Measurements from ENCODE around the gene TCEAL8. TPM values are rescaled to one million over a fixed set of nuclear protein-coding genes. Genes with fewer than 3 reads are reported as not detected.
A peak's percentile ranks its signal among the peaks of the same experiment; 100 is the strongest.

TCEAL8 gene
- total and polyA plus RNA-seq, 2 of the 8 experiments (the other 6 are each of a cell fraction or from before 2014, with no cell fraction given) = 47.2 to 82.2 TPM

GRCh38 chrX:103276581-103277002 lies 21.6 kb upstream of the TCEAL8 start, which contains the start of gene TCEAL5:
TCEAL5 (minus strand) TSS chrX:103276750; CDS start chrX:103274563, 2,187 bp downstream.
- Histone ChIP-seq H2BK120ac (replicated peaks; ENCODE audit: low read depth, low read length) (no peak within 1 kb of the TSS), H3K36me3 (ENCODE audit: control insufficient read depth in 2 of 4, insufficient read depth in 4 of 4, low read length in 3 of 4) (no peaks in the 10 kb centered on the region), H3K27me3 (replicated peaks in 1 of 4; ENCODE audit: control insufficient read depth in 3 of 4, extremely low read depth in 1 of 4, insufficient read depth in 3 of 4, low read length in 3 of 4) (no peaks in the 10 kb centered on the region; a peak in 1 of 7 replicates), H3K18ac (ENCODE audit: extremely low read depth, low read length) (no peak within 1 kb of the TSS; the same call in 1 of the 2 replicates), H2BK5ac (ENCODE audit: low read depth, low read length) (no peak within 1 kb of the TSS), H2BK15ac (ENCODE audit: low read length) (no peak within 1 kb of the TSS), H3K27ac (ENCODE audit: low read depth, low read length) (no peak within 1 kb of the TSS), H3K23me2 (ENCODE audit: low read depth, low read length) (peaks cover 3% of the 10 kb centered on the region; the same call in 1 of the 2 replicates), H3K79me2 (ENCODE audit: control insufficient read depth in 1 of 2, insufficient read depth in 2 of 2, low read length in 2 of 2) (no peaks in the 10 kb centered on the region), H3K9ac (replicated peaks in 1 of 4; ENCODE audit: extremely low read depth in 1 of 4, low read depth in 3 of 4, low read length in 3 of 4) (no peak within 1 kb of the TSS), H2AK5ac (ENCODE audit: low read depth, low read length) (no peak within 1 kb of the TSS), H3K56ac (replicated peaks; ENCODE audit: insufficient read length, low read depth, low read length) (no peak within 1 kb of the TSS), H4K91ac (replicated peaks; ENCODE audit: insufficient read length, low read length) (no peak within 1 kb of the TSS), H4K5ac (ENCODE audit: insufficient read length, low read depth, low read length) (no peak within 1 kb of the TSS), H2BK12ac (ENCODE audit: low read depth, low read length) (no peak within 1 kb of the TSS), H3K9me3 (ENCODE audit: insufficient read depth in 2 of 2, low read depth in 1 of 2, low read length in 1 of 2) (no peaks in the 10 kb centered on the region), H3K14ac (ENCODE audit: insufficient read length) (no peak within 1 kb of the TSS), H3K4me1 (replicated peaks in 1 of 4; ENCODE audit: control insufficient read depth in 3 of 4, insufficient read depth in 4 of 4, low read length in 3 of 4) (no peaks in the 10 kb centered on the region), H3K4me2 (ENCODE audit: insufficient read depth in 1 of 2, low read depth in 2 of 2, low read length in 2 of 2) (peak within 1 kb of the TSS; percentile 28 to 66), H3K4ac (replicated peaks; ENCODE audit: insufficient read length, low read depth, low read length) (no peak within 1 kb of the TSS), H3K4me3 (ENCODE audit: extremely low read depth in 1 of 4, insufficient read depth in 2 of 4, low read depth in 3 of 4, low read length in 4 of 4) (peak within 1 kb of the TSS in 2 of 4 experiments; percentile 22 to 32; a peak in 3 of 8 replicates), H3K23ac (ENCODE audit: insufficient read length) (no peak within 1 kb of the TSS), H2BK20ac (ENCODE audit: low read length) (no peak within 1 kb of the TSS), H4K20me1 (replicated peaks in 1 of 2; ENCODE audit: control insufficient read depth in 1 of 2, insufficient read depth in 2 of 2, low read length in 2 of 2) (no peaks in the 10 kb centered on the region), H2AFZ (ENCODE audit: low read length) (no peak within 1 kb of the TSS), H4K8ac (ENCODE audit: extremely low read depth, insufficient read depth, low read length) (no peak within 1 kb of the TSS), H3K79me1 (ENCODE audit: low read depth, low read length) (no peaks in the 10 kb centered on the region)
- POLR2A ChIA-PET (ENCODE audit: partially characterized antibody) = interaction anchor here (0.9 to 1.7 kb wide), 2 partner anchors 9 to 23 kb away, joined by 3 read pairs; no protein-coding TSS in a partner anchor
- 76% methylated on average over 13 of the region's 17 CpGs; no CpG with 5 or more reads in 1 of the 2 experiments for WGBS, 2 experiments (ENCODE audit: extremely low coverage in 1 of 2, insufficient coverage in 1 of 2, insufficient read length in 1 of 2, insufficient replicate concordance in 2 of 2, low coverage in 1 of 2, low lambda C conversion rate in 2 of 2, missing lambda C conversion rate in 1 of 2)
- CTCF ChIA-PET (ENCODE audit: partially characterized antibody) = interaction anchor here (1.9 kb wide), 1 partner anchor 8 kb away, joined by 6 read pairs; no protein-coding TSS in a partner anchor
- FAIRE-seq (no peak), DNase-seq (ENCODE audit: low read depth in 1 of 2, low spot score in 2 of 2) (peak in 1 of 2 experiments; percentile 46)
- TF ChIP-seq ATF2 (IDR thresholded peaks at IDR 0.05; ENCODE audit: low read length) (no peak), ZNF274 (IDR thresholded peaks at IDR 0.05; ENCODE audit: borderline replicate concordance, extremely low read depth, low read length) (no peak), CTBP2 (IDR thresholded peaks at IDR 0.05; ENCODE audit: borderline replicate concordance, insufficient read depth, insufficient read length, low read length) (no peak), MAX (IDR thresholded peaks at IDR 0.05) (no peak), SP2 (IDR thresholded peaks at IDR 0.05; ENCODE audit: low read length) (no peak), GTF2F1 (IDR thresholded peaks at IDR 0.05; ENCODE audit: borderline replicate concordance, low read depth, low read length) (no peak), POU5F1 (IDR thresholded peaks at IDR 0.05; ENCODE audit: low read depth, low read length) (no peak), NANOG (IDR thresholded peaks at IDR 0.05; ENCODE audit: insufficient read depth, low read depth, low read length, poor library complexity, severe bottlenecking) (no peak), SRF (IDR thresholded peaks at IDR 0.05; ENCODE audit: low read depth, low read length) (no peak), PHF8 (conservative IDR thresholded peaks at IDR 0.05; ENCODE audit: low read depth, low read length) (no peak), POLR2AphosphoS5 (IDR thresholded peaks at IDR 0.05; ENCODE audit: low read depth, low read length) (no peak), ASH2L (IDR thresholded peaks at IDR 0.05; ENCODE audit: low read length) (no peak)

Data from H1 (cell line).